Activated CD8-positive, alpha-beta T cell treated with anti-CD3 and anti-CD28 coated beads for 36 hours (primary cell): Measurements from ENCODE around the gene CCDC180. TPM values are rescaled to one million over a fixed set of nuclear protein-coding genes. Genes with fewer than 3 reads are reported as not detected.

Experiments
- ATAC-seq: fragments of 200-7000 bp; cut with Tn5 transposase; one replicate; pipeline ENCODE4 v1.10.0; 2021; ENCODE audit warnings: mild to moderate bottlenecking, moderate library complexity
- CTCF ChIA-PET: fragments of 350-600 bp; sonication (Branson Sonifier 250); formaldehyde crosslinking; loops from one replicate; lab custom pipeline; 2021; ENCODE audit warnings: antibody characterized with exemption; lab: Charles Lee
- POLR2A ChIA-PET: fragments of 350-600 bp; sonication (Branson Sonifier 250); formaldehyde crosslinking; loops from one replicate; lab custom pipeline; 2021; ENCODE audit warnings: antibody characterized with exemption; lab: Charles Lee
- DNase-seq: peaks from one replicate; pipeline ENCODE4 v3.0.0-alpha.2; 2020
- H3K27ac Mint-ChIP-seq: one replicate; pipeline ENCODE4 v1.8.0; 2021; ENCODE audit warnings: mild to moderate bottlenecking, mixed read lengths
- H3K27me3 Mint-ChIP-seq: one replicate; pipeline ENCODE4 v1.8.0; 2021; ENCODE audit warnings: mixed read lengths
- H3K36me3 Mint-ChIP-seq: one replicate; pipeline ENCODE4 v1.8.0; 2021; ENCODE audit warnings: low read depth, mixed read lengths
- H3K4me1 Mint-ChIP-seq: one replicate; pipeline ENCODE4 v1.8.0; 2021; ENCODE audit warnings: low read depth, mixed read lengths
- H3K4me3 Mint-ChIP-seq: one replicate; pipeline ENCODE4 v1.8.0; 2021; ENCODE audit warnings: mild to moderate bottlenecking, moderate library complexity, mixed read lengths
- H3K9me3 Mint-ChIP-seq: one replicate; pipeline ENCODE4 v1.8.0; 2021; ENCODE audit warnings: mixed read lengths
- intact Hi-C: fragments of 100-400 bp; cut with micrococcal nuclease; formaldehyde crosslinking; loops from one replicate; pipeline ENCODE4 v1.10.0; 2022
- total RNA-seq, 2 experiments: library from RNA; stranded (reverse); gene quantifications; one replicate each; pipeline ENCODE4 v1.2.3, GENCODE V29; 2021
- TF ChIP-seq, protein P1 (sequence below): fragments of 200-600 bp; IDR thresholded peaks from one replicate; pipeline ENCODE4 v1.8.0; 2022; ENCODE audit warnings: antibody characterized with exemption, mild to moderate bottlenecking

The CCDC180 gene
- total RNA-seq, 2 experiments from 2014 or later: 1.5 to 3.2 TPM

DNA sequence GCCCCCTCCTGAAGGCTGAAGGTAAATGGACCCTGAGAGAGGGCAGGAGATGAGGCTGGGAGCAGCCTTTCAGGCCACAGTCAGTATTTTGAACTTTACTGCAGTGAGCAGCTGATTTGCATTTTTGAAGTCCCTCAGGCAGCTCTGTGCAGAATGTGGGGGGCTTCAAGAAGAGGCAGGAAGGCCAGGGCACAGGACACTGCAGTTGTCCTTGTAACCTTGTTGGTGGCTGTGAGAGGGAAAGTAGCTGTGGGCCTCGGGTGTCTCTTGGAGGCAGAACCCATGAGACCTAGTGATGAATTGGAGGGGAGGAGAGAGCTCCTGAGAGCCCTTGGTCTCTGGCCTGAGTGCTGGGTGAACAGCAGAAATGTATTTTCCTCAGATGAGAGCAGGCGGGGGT is 2.6 kb downstream of the CCDC180 start:
- intact Hi-C loops: no loop called here
- peaks cover 4% of the 10 kb centered on the region for H3K36me3 Mint-ChIP-seq
- ATAC-seq: no peak
- H3K9me3 Mint-ChIP-seq: no peaks in the 10 kb centered on the region
- no peak overlapping the region for H3K4me3 Mint-ChIP-seq
- H3K4me1 Mint-ChIP-seq: no peaks in the 10 kb centered on the region
- H3K27ac Mint-ChIP-seq: no peak overlapping the region
- ChIA-PET CTCF (no interaction called here), POLR2A (no interaction called here)
- DNase-seq: no peak
- H3K27me3 Mint-ChIP-seq: peaks cover 6% of the 10 kb centered on the region
- TF ChIP-seq, protein P1, sequence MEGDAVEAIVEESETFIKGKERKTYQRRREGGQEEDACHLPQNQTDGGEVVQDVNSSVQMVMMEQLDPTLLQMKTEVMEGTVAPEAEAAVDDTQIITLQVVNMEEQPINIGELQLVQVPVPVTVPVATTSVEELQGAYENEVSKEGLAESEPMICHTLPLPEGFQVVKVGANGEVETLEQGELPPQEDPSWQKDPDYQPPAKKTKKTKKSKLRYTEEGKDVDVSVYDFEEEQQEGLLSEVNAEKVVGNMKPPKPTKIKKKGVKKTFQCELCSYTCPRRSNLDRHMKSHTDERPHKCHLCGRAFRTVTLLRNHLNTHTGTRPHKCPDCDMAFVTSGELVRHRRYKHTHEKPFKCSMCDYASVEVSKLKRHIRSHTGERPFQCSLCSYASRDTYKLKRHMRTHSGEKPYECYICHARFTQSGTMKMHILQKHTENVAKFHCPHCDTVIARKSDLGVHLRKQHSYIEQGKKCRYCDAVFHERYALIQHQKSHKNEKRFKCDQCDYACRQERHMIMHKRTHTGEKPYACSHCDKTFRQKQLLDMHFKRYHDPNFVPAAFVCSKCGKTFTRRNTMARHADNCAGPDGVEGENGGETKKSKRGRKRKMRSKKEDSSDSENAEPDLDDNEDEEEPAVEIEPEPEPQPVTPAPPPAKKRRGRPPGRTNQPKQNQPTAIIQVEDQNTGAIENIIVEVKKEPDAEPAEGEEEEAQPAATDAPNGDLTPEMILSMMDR: no peak

DNA sequence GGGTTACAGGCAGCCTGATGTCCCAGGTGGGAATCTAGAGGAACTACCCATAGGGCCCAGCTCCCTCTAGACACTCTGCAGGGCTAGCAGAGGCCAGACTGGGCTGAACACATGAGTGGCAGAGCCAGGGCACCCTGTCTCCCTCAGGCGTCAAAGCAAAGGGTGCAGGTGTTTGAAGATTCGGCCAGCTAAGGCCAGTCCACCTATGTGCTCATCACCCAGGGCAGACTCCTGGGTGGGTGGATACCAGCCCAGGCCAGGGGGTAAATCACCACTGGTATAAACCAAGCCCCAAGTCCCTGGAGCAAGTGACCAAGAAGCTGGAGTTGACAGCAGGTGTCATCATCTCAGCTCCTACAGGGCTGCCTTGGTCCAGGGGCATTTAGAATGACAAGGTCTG is 3.4 kb downstream of the CCDC180 start:
- POLR2A ChIA-PET: interaction anchor here (0.8 kb wide), 1 partner anchor 12 kb away, joined by 3 read pairs; no protein-coding TSS in a partner anchor
- Mint-ChIP-seq H3K27ac (no peak overlapping the region), H3K4me3 (no peak overlapping the region), H3K9me3 (no peaks in the 10 kb centered on the region), H3K36me3 (peaks cover 4% of the 10 kb centered on the region), H3K4me1 (no peaks in the 10 kb centered on the region), H3K27me3 (peaks cover 4% of the 10 kb centered on the region)
- DNase-seq (no peak), ATAC-seq (no peak)
- intact Hi-C loops: no loop called here
- TF ChIP-seq, protein P1: no peak
- CTCF ChIA-PET: no interaction called here

DNA sequence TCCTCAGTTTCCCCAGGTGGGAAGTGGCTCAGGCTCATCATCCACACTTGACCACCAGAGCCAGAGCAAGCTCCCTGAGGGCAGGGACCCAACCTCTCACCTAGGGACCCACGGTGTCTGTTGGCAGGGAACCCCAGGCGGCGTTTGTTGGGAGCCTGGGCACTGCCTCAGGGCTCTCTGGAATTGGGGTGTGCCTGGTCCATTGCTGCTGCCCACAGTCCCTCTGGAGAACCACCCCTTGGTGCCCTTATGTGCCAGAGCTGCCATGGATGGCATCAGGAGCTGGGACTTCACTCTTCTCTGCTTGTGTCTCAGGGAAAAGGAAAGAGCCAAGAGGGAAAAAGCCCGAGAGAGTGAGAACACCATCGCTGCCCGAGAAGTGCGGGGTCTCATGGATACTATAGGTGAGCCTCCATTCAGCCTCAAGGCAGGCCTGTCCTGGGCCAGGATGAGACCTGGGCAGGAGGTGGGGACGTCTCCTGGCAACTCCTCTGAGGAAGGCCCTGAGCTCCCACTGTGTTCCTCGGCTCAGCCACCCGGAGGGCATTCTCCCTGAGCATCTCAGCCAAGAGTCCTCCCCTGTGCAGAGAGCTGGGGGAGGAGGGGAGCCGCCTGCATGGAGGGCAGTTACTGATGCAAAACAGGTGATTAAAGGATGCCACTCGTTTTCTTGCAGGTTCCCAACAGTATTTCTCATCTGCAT is 4.5 kb downstream of the CCDC180 start:
- no peaks in the 10 kb centered on the region for H3K9me3 Mint-ChIP-seq
- intact Hi-C loops: no loop called here
- no peak overlapping the region for H3K27ac Mint-ChIP-seq
- H3K27me3 Mint-ChIP-seq: no peaks in the 10 kb centered on the region
- ChIA-PET POLR2A (no interaction called here), CTCF (no interaction called here)
- peaks cover 4% of the 10 kb centered on the region for H3K36me3 Mint-ChIP-seq
- no peak overlapping the region for H3K4me3 Mint-ChIP-seq
- no peaks in the 10 kb centered on the region for H3K4me1 Mint-ChIP-seq
- ATAC-seq (no peak), DNase-seq (no peak)
- TF ChIP-seq, protein P1: no peak

DNA sequence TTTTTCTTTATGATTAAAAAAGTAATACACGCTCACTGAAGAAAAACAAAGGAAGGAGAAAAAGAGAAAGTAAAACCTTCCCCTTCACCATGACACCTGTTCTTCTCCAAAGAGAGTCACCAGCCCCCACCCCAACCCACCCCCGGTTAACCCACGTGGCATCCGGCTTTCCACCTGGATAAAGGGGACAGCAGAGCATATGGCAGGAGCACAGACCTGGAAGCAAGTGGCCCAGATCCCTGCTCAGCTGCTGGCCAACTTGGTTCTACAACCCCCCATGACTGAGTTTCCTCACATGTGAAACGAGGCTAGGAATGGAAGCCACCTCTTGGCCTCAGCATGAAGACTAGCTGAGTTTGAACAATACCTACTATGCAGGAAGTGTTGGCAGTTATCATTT is 5.1 kb downstream of the CCDC180 start:
- peaks cover 4% of the 10 kb centered on the region for H3K36me3 Mint-ChIP-seq
- DNase-seq (no peak), ATAC-seq (no peak)
- TF ChIP-seq, protein P1: no peak
- H3K9me3 Mint-ChIP-seq: no peaks in the 10 kb centered on the region
- H3K4me1 Mint-ChIP-seq: no peaks in the 10 kb centered on the region
- POLR2A ChIA-PET: no interaction called here
- CTCF ChIA-PET: no interaction called here
- H3K4me3 Mint-ChIP-seq: no peak overlapping the region
- intact Hi-C loops: no loop called here
- no peak overlapping the region for H3K27ac Mint-ChIP-seq
- no peaks in the 10 kb centered on the region for H3K27me3 Mint-ChIP-seq

DNA sequence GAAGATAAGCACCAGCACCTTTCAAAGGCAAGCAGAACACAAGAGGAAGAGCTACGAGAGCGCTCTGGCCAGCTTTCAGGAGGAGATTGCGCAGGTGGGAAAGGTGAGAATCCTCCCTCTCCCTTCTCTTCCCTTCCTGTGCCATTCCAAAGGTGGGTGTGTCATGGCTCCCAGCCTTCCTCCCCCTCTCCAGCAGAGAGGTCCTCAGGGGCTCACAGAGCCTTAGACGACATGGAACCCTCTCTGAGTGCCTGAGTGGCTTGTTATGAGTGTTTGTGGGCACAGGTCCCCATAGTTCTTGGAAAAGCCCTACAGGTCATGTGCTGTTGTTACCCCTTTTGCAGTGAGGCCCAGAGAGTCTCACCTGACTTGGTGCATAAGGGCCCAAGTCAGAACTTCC is 5.8 kb downstream of the CCDC180 start:
- intact Hi-C loops: no loop called here
- CTCF ChIA-PET: no interaction called here
- Mint-ChIP-seq H3K4me1 (no peaks in the 10 kb centered on the region), H3K27ac (no peak overlapping the region), H3K36me3 (peaks cover 4% of the 10 kb centered on the region), H3K9me3 (no peaks in the 10 kb centered on the region), H3K27me3 (no peaks in the 10 kb centered on the region), H3K4me3 (no peak overlapping the region)
- POLR2A ChIA-PET: no interaction called here
- DNase-seq (no peak), ATAC-seq (no peak)
- TF ChIP-seq, protein P1: no peak
